Karpas-422 (cell line): ENCODE measurements around the gene PERCC1. TPM values are rescaled to one million over a fixed set of nuclear protein-coding genes. Genes with fewer than 3 reads are reported as not detected.

Experiments used
- DNase-seq: peaks from one replicate; pipeline ENCODE4 v3.0.0-alpha.2; 2015
- H2AFZ ChIP-seq: fragments of 200-600 bp; sonication (generic); 2 replicates; pipeline ENCODE4 v1.6.1; 2014; ENCODE audit warnings: antibody characterized with exemption, low read length, mixed read lengths
- H3K27ac ChIP-seq: fragments of 200-600 bp; sonication (generic); 2 replicates; pipeline ENCODE4 v1.5.1; 2014; ENCODE audit warnings: mild to moderate bottlenecking, low read length, moderate library complexity
- H3K27me3 ChIP-seq: fragments of 200-600 bp; sonication (generic); 2 replicates; pipeline ENCODE4 v1.6.1; 2014; ENCODE audit warnings: low read length, mixed read lengths
- H3K36me3 ChIP-seq: fragments of 200-600 bp; sonication (generic); 2 replicates; pipeline ENCODE4 v1.6.1; 2014; ENCODE audit warnings: low read length, mixed read lengths; ENCODE audit not compliant: insufficient read depth
- H3K4me1 ChIP-seq: fragments of 200-600 bp; sonication (generic); 2 replicates; pipeline ENCODE4 v1.6.1; 2014; ENCODE audit warnings: mild to moderate bottlenecking, low read length, mixed read lengths
- H3K4me2 ChIP-seq: fragments of 200-600 bp; sonication (generic); 2 replicates; pipeline ENCODE4 v1.6.1; 2014; ENCODE audit warnings: low read length, low read depth, mild to moderate bottlenecking; ENCODE audit not compliant: poor library complexity, severe bottlenecking
- H3K4me3 ChIP-seq: fragments of 200-600 bp; sonication (generic); 2 replicates; pipeline ENCODE4 v1.5.1; 2014; ENCODE audit warnings: mild to moderate bottlenecking, antibody characterized with exemption, low read length, mixed read lengths
- H3K79me2 ChIP-seq: fragments of 200-600 bp; sonication (generic); 2 replicates; pipeline ENCODE4 v1.6.1; 2014; ENCODE audit warnings: mild to moderate bottlenecking, low read length, mixed read lengths
- H3K9ac ChIP-seq: fragments of 200-600 bp; sonication (generic); 2 replicates; pipeline ENCODE4 v1.6.0; 2014; ENCODE audit warnings: low read length
- H3K9me2 ChIP-seq: fragments of 200-600 bp; sonication (generic), shearing (Covaris generic); replicated peaks from 2 replicates; pipeline ENCODE4 v1.6.0; 2014; ENCODE audit warnings: mild to moderate bottlenecking, low read length, moderate library complexity; ENCODE audit not compliant: insufficient read depth
- H3K9me3 ChIP-seq: fragments of 300-700, 200-600 bp; sonication (generic); 2 replicates; pipeline ENCODE4 v1.6.1; 2014; ENCODE audit warnings: low read length, mixed read lengths
- H4K20me1 ChIP-seq: fragments of 200-600 bp; sonication (generic); 2 replicates; pipeline ENCODE4 v1.6.1; 2014; ENCODE audit warnings: mild to moderate bottlenecking, antibody characterized with exemption, low read length, low read depth; ENCODE audit not compliant: insufficient read depth
- total RNA-seq: library from RNA; depleted of rRNA; stranded (reverse); fragments of >200 nt; shearing (Covaris generic); gene quantifications from 2 replicates; pipeline ENCODE4 v1.2.3, GENCODE V29; 2014; ENCODE audit warnings: low replicate concordance; rRNA removed

Gene PERCC1
- not detected in 2 replicates for total RNA-seq

DNA sequence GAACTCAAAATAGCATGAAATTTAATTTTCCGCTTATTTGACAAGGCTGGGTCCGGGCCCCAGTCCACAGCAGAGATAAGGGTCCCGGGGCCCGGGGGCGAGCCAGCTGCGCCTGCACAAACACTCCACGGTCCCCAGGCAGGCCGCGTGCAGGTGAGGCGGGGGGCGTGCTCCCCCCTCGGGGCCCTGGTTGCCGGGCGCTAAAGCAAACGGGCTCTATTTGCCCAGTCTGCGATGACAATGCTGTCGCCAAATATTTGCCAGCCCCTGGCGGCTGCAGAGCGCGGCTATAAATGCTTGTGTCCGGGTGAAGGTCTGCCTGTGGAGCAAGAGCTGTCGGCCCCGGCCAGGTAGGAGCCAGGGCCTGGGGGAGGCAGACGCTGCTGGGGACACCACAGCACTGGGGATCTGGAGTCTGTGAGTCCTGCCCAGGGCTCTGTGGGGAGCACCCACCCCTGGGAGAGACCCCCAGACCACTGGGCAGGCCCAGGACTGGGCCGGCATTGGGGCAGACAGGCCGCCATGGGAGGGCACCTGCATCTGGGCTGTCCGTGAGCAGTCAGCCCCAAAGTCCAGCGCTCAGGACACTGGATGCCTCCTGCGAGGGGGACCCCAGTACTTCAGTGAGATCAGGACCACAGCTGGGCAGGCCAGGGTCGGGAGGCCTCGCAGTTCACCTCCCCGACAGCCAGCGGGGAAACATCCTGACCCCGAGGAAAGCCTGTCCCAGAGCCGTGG, at the start of gene PERCC1:
Gene PERCC1 (plus strand): TSS at position 320 of the 738 bp plus-strand sequence. CDS start 1,516 bp downstream, outside the sequence.
- Histone ChIP-seq H3K9me2 (no peaks in the 10 kb centered on the region), H2AFZ (no peak within 1 kb of the TSS), H3K9me3 (no peaks in the 10 kb centered on the region), H3K36me3 (no peaks in the 10 kb centered on the region), H3K27ac (no peak within 1 kb of the TSS), H4K20me1 (no peaks in the 10 kb centered on the region), H3K9ac (no peak within 1 kb of the TSS), H3K4me1 (0 out of 2 replicates have a peak, but pooled peaks cover 2% of the 10 kb centered on the region), H3K27me3 (no peaks in the 10 kb centered on the region), H3K4me3 (no peak within 1 kb of the TSS), H3K4me2 (no peak within 1 kb of the TSS), H3K79me2 (no peaks in the 10 kb centered on the region)
- no peak for DNase-seq

DNA sequence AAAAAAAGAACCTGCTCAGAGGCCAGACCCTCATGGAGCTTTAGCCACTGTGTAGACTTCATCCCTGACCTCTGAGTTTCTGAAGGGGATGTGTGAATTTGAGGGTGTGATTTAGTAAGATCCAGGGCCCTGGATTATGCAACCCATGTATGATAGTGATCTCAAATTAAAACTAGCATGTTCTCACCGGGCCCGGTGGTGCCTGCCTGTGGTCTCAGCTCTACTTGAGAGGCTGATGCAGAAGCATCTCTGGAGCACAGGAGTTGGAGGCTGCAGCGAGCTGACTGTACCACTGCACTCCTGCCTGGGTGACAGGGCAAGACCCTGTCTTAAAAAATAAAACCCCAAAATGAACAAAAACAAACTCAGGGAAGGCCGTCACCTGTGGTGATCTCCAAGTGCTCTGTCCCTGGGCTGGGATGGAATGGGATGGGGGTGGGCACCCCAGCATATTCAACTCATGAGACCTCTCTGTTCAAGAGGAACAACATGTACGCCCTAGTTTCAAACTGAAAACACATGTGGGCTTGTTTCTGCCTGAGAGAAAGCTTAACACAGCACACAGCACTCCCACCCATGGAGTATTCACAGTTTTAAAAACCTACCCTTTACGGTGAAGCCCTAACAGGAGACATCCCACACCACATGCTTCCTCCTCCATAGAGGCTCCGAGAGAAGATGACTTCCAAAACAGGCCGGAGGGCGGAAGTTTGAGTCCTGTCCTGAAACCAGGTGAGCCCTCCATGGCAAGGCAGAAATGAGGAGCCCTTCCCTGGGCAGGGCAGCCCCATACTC, 49.1 kb upstream of the PERCC1 start:
- H3K27ac ChIP-seq, result no peak overlapping the region
- H4K20me1 ChIP-seq, result peaks cover 5% of the 10 kb centered on the region; the same call in 1 of the 2 replicates
- H3K36me3 ChIP-seq, result no peaks in the 10 kb centered on the region
- H3K27me3 ChIP-seq, result no peaks in the 10 kb centered on the region
- no peak overlapping the region for H3K4me2 ChIP-seq
- peaks cover 18% of the 10 kb centered on the region for H3K79me2 ChIP-seq
- H3K9ac ChIP-seq, result no peak overlapping the region
- peaks cover 14% of the 10 kb centered on the region for H3K4me1 ChIP-seq
- H3K4me3 ChIP-seq, result no peak overlapping the region
- no peak for DNase-seq
- H3K9me2 ChIP-seq, result no peaks in the 10 kb centered on the region
- H3K9me3 ChIP-seq, result no peaks in the 10 kb centered on the region
- H2AFZ ChIP-seq, result no peak overlapping the region

DNA sequence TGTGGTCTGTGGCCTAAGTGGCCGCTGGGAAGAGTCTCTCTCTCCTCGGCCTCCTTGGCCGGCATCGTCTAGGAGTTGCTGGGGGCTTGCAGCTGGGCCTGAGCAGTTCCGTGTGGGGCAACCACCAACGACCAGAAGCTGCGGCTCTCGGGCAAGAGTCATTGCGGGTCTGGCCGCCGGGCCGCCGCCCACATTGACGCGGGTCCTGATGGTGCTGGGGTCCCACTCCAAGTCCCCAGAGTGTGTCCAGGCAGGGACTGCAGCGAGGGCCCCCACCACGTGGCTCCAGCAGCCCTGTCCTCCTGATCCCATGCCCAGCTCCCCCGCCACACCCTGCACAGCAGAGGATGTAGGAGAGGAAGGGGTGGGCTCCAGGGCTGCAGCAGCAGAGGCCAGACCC, 47.3 kb upstream of the PERCC1 start:
- no peak overlapping the region for H3K4me2 ChIP-seq
- peaks cover 7% of the 10 kb centered on the region for H3K79me2 ChIP-seq
- no peak overlapping the region for H3K27ac ChIP-seq
- H2AFZ ChIP-seq, result no peak overlapping the region
- peaks cover 8% of the 10 kb centered on the region for H3K4me1 ChIP-seq
- DNase-seq, result no peak
- H3K4me3 ChIP-seq, result no peak overlapping the region
- no peaks in the 10 kb centered on the region for H3K36me3 ChIP-seq
- no peaks in the 10 kb centered on the region for H3K9me3 ChIP-seq
- H4K20me1 ChIP-seq, result no peaks in the 10 kb centered on the region
- no peaks in the 10 kb centered on the region for H3K9me2 ChIP-seq
- no peak overlapping the region for H3K9ac ChIP-seq
- H3K27me3 ChIP-seq, result no peaks in the 10 kb centered on the region

DNA sequence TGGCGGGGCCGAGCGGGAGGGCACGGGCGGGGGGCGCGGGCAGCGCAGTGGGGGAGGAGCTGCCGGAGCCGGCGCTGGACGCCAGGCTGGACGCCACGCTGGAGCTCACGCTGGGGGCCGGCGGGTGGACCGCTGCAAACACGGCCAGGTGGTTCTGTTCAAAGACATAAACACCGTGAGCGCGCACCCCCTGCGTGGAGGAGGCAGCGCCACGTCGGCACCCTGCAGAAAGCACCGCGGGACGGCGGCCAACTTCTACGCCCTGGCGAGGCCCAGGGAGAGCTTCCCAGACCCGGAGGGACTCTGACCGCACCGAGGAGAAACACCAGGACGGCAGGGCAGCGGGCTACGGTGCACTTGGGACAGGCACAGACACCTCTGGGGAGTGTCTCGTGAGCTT, 45.6 kb upstream of the PERCC1 start:
- Histone ChIP-seq H3K27ac (no peak overlapping the region), H3K36me3 (no peaks in the 10 kb centered on the region), H3K9me2 (no peaks in the 10 kb centered on the region), H3K4me1 (no peaks in the 10 kb centered on the region), H3K9ac (no peak overlapping the region), H3K79me2 (no peaks in the 10 kb centered on the region), H3K4me2 (no peak overlapping the region), H4K20me1 (no peaks in the 10 kb centered on the region), H3K4me3 (no peak overlapping the region), H2AFZ (no peak overlapping the region), H3K27me3 (no peaks in the 10 kb centered on the region), H3K9me3 (no peaks in the 10 kb centered on the region)
- no peak for DNase-seq

DNA sequence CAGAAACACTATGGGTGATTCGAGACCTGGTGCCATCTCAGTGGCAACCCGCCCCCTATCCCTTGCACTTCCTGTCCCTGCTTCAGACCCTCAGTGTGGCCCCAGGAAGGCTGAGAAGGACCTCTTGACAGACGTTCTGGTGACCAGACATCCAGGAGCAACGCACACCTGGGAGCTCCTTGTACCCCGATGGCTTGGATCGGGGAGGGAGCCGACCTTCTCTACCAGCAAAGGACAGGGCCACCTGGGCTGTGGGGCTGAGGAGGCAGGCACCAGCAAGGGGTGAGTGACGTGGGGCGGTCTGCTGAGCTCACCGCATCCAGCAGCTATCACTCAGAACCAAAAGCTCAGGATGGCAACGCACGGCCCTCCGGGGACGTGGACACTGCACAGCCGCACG, 43.5 kb upstream of the PERCC1 start:
- Histone ChIP-seq H3K79me2 (no peaks in the 10 kb centered on the region), H3K9me2 (no peaks in the 10 kb centered on the region), H3K4me1 (no peaks in the 10 kb centered on the region), H3K9me3 (no peaks in the 10 kb centered on the region), H4K20me1 (no peaks in the 10 kb centered on the region), H3K9ac (no peak overlapping the region), H3K36me3 (no peaks in the 10 kb centered on the region), H3K4me3 (no peak overlapping the region), H2AFZ (no peak overlapping the region), H3K27ac (no peak overlapping the region), H3K4me2 (no peak overlapping the region), H3K27me3 (no peaks in the 10 kb centered on the region)
- no peak for DNase-seq

DNA sequence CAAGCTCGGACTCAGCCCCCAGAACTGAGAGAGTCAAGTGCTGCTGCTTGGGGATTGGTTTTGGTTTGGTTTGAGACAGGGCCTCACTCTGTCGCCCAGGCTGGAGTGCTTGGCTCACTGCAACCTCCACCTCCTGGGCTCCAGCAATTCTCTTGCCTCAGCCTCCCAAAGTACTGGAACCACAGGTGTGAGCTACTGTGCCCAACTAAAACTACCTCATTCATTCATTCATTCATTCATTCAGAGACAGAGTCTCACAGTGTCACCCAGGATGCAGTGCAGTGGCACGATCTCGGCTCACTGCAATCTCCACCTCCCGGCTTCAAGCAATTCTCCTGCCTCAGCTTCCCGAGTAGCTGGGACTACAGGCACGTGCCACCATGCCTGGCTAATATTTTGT, 41.1 kb upstream of the PERCC1 start:
- no peak overlapping the region for H2AFZ ChIP-seq
- DNase-seq, result no peak
- no peaks in the 10 kb centered on the region for H3K4me1 ChIP-seq
- no peaks in the 10 kb centered on the region for H3K9me2 ChIP-seq
- H3K4me2 ChIP-seq, result no peak overlapping the region
- no peaks in the 10 kb centered on the region for H3K9me3 ChIP-seq
- no peaks in the 10 kb centered on the region for H3K27me3 ChIP-seq
- H3K4me3 ChIP-seq, result no peak overlapping the region
- H4K20me1 ChIP-seq, result no peaks in the 10 kb centered on the region
- H3K27ac ChIP-seq, result no peak overlapping the region
- H3K36me3 ChIP-seq, result no peaks in the 10 kb centered on the region
- no peak overlapping the region for H3K9ac ChIP-seq
- H3K79me2 ChIP-seq, result no peaks in the 10 kb centered on the region

DNA sequence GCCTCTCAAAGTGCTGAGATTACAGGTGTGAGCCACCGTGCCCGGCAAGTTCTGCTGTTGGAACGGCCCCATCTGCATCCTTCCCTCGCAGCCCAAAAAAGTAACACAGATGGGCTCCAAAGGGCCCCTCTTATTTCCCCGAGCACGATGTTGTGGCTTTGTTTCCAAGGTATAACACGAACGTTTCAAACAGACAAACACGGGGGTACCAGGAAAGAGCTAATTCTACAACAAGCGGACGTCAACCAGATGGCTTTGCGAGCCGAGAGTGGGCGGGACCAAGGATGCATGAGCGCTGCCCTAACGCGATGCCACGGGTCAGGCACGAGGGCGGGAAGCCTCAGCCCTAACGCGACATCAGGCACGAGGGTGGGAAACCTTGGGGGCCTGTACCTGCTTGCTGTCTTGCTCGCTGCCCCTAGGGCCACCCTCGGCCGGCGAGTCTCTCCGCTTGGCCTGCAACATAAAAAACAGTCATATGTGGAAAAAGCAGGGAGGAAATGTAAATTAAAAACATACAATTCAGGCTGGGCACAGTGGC, 40.6 kb upstream of the PERCC1 start:
- no peak overlapping the region for H2AFZ ChIP-seq
- no peak overlapping the region for H3K4me2 ChIP-seq
- DNase-seq, result no peak
- H3K4me1 ChIP-seq, result no peaks in the 10 kb centered on the region
- H3K9me2 ChIP-seq, result no peaks in the 10 kb centered on the region
- no peak overlapping the region for H3K4me3 ChIP-seq
- no peak overlapping the region for H3K27ac ChIP-seq
- no peaks in the 10 kb centered on the region for H3K36me3 ChIP-seq
- H4K20me1 ChIP-seq, result no peaks in the 10 kb centered on the region
- no peak overlapping the region for H3K9ac ChIP-seq
- no peaks in the 10 kb centered on the region for H3K9me3 ChIP-seq
- H3K79me2 ChIP-seq, result no peaks in the 10 kb centered on the region
- H3K27me3 ChIP-seq, result no peaks in the 10 kb centered on the region

DNA sequence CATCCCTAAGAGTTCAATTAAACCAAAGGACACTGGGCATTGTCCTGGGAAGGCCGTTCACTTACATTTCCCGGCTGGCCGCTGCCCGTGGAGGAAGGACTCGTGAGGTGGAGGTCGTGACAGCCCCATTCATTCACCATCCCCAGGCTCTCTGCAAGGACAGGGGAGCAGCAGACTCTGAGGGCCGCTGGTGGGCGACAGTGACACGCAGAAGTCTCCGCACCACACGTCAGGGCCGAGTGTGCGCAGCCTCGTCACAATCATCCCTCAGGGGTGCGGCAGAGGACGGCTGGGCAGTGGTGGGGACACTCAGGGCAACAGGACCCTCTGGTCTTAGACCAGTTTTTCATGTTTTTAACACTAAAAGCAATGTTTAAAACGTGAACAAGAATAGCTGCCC, 38.1 kb upstream of the PERCC1 start:
- H3K9ac ChIP-seq, result no peak overlapping the region
- H3K9me3 ChIP-seq, result no peaks in the 10 kb centered on the region
- H3K4me1 ChIP-seq, result no peaks in the 10 kb centered on the region
- H3K4me3 ChIP-seq, result no peak overlapping the region
- no peak overlapping the region for H3K4me2 ChIP-seq
- no peaks in the 10 kb centered on the region for H3K36me3 ChIP-seq
- H4K20me1 ChIP-seq, result no peaks in the 10 kb centered on the region
- DNase-seq, result no peak
- H3K79me2 ChIP-seq, result no peaks in the 10 kb centered on the region
- H3K27me3 ChIP-seq, result no peaks in the 10 kb centered on the region
- no peaks in the 10 kb centered on the region for H3K9me2 ChIP-seq
- no peak overlapping the region for H3K27ac ChIP-seq
- H2AFZ ChIP-seq, result no peak overlapping the region
